Measurements from ENCODE around the gene MED26. TPM values are rescaled to one million over a fixed set of nuclear protein-coding genes. Genes with fewer than 3 reads are reported as not detected.

Gene MED26
- total and polyA plus RNA-seq, 7 donors: 4.8 to 9.6 (median 5.2) TPM

GRCh38 chr19:16620018-16620417 lies 8.0 kb downstream of the MED26 start:
- peaks cover 73% of the 10 kb centered on the region for H3K4me1 ChIP-seq
- ATAC-seq: peak; percentile 58 to 75 (median 67)

GRCh38 chr19:16619457-16619856 lies 8.5 kb downstream of the MED26 start:
- WGBS, 3 donors: 17 to 35% (median 30%) methylated on average over 7 of the region's 7 CpGs
- TF ChIP-seq CTCF (IDR thresholded peaks at IDR 0.05): no peak
- ATAC-seq (peak; percentile 49 to 79 (median 66)), DNase-seq (peak; percentile 23 to 81)
- H3K4me3 ChIP-seq: no peak overlapping the region
- H3K27me3 ChIP-seq (ENCODE audit: insufficient read depth in 3 of 3, low read length in 2 of 3): no peaks in the 10 kb centered on the region
- intact Hi-C loops (cut with DNase I): no loop called here
- no peaks in the 10 kb centered on the region for H3K9me3 ChIP-seq
- peak overlapping the region; percentile 58 for H3K27ac ChIP-seq
- peaks cover 68% of the 10 kb centered on the region for H3K4me1 ChIP-seq
- peaks cover 0 to 10% of the 10 kb centered on the region in 2 donors for H3K36me3 ChIP-seq (ENCODE audit: insufficient read depth in 1 of 2, low read depth in 1 of 2)

More at GRCh38 chr19:16620018-16620417, 8.0 kb downstream of the MED26 start:
- DNase-seq: peak; percentile 40 to 63
- H3K36me3 ChIP-seq (ENCODE audit: insufficient read depth in 1 of 2, low read depth in 1 of 2): peaks cover 0 to 10% of the 10 kb centered on the region in 2 donors
- peak overlapping the region; percentile 58 for H3K27ac ChIP-seq
- intact Hi-C loops (cut with DNase I): loop anchor here in 1 of 2 donors (5.0 kb wide), 1 partner anchor 33 kb away; no protein-coding TSS in a partner anchor
- TF ChIP-seq CTCF (IDR thresholded peaks at IDR 0.05): no peak
- H3K27me3 ChIP-seq (ENCODE audit: insufficient read depth in 3 of 3, low read length in 2 of 3): no peaks in the 10 kb centered on the region
- 43 to 58% (median 58%) methylated on average over 5 of the region's 5 CpGs for WGBS, 3 donors
- H3K4me3 ChIP-seq: no peak overlapping the region
- H3K9me3 ChIP-seq: no peaks in the 10 kb centered on the region

- ATAC-seq: no peak
- TF ChIP-seq CTCF (IDR thresholded peaks at IDR 0.05): no peak
- WGBS, 3 donors: 86 to 89% (median 86%) methylated on average over 7 of the region's 7 CpGs
Observed at GRCh38 chr19:16618248-16618647, 9.8 kb downstream of the MED26 start.

GRCh38 chr19:16615808-16616207 lies 12.2 kb downstream of the MED26 start:
- TF ChIP-seq CTCF (IDR thresholded peaks at IDR 0.05): no peak
- ATAC-seq (no peak), DNase-seq (no peak)
- Histone ChIP-seq H3K9me3 (no peaks in the 10 kb centered on the region), H3K4me3 (no peak overlapping the region), H3K4me1 (peaks cover 71% of the 10 kb centered on the region), H3K36me3 (ENCODE audit: insufficient read depth in 1 of 2, low read depth in 1 of 2) (no peaks in the 10 kb centered on the region), H3K27me3 (ENCODE audit: insufficient read depth in 3 of 3, low read length in 2 of 3) (no peaks in the 10 kb centered on the region), H3K27ac (no peak overlapping the region)
- WGBS, 3 donors: 46 to 54% (median 46%) methylated on average over 1 of the region's 1 CpG
- intact Hi-C loops (cut with DNase I): no loop called here

More at GRCh38 chr19:16618248-16618647, 9.8 kb downstream of the MED26 start:
- no peaks in the 10 kb centered on the region for H3K27me3 ChIP-seq (ENCODE audit: insufficient read depth in 3 of 3, low read length in 2 of 3)
- no peak overlapping the region for H3K27ac ChIP-seq
- peaks cover 69% of the 10 kb centered on the region for H3K4me1 ChIP-seq
- DNase-seq: peak in 1 of 2 donors; percentile 17
- peaks cover 0 to 6% of the 10 kb centered on the region in 2 donors for H3K36me3 ChIP-seq (ENCODE audit: insufficient read depth in 1 of 2, low read depth in 1 of 2)
- intact Hi-C loops (cut with DNase I): no loop called here
- H3K4me3 ChIP-seq: no peak overlapping the region
- no peaks in the 10 kb centered on the region for H3K9me3 ChIP-seq

- WGBS, 3 donors: 55 to 56% (median 56%) methylated on average over 2 of the region's 2 CpGs
- H3K4me3 ChIP-seq: no peak overlapping the region
- DNase-seq: no peak
Observed at GRCh38 chr19:16614941-16615340, 13.1 kb downstream of the MED26 start.

More at GRCh38 chr19:16614941-16615340, 13.1 kb downstream of the MED26 start:
- Histone ChIP-seq H3K27me3 (ENCODE audit: insufficient read depth in 3 of 3, low read length in 2 of 3) (no peaks in the 10 kb centered on the region), H3K4me1 (peaks cover 65% of the 10 kb centered on the region), H3K36me3 (ENCODE audit: insufficient read depth in 1 of 2, low read depth in 1 of 2) (no peaks in the 10 kb centered on the region), H3K9me3 (no peaks in the 10 kb centered on the region), H3K27ac (no peak overlapping the region)
- TF ChIP-seq CTCF (IDR thresholded peaks at IDR 0.05): no peak
- ATAC-seq: no peak
- intact Hi-C loops (cut with DNase I): no loop called here

Measured in psoas muscle (tissue), 8 donors.